Measurements from ENCODE around the gene PIP5K1A.

DNA sequence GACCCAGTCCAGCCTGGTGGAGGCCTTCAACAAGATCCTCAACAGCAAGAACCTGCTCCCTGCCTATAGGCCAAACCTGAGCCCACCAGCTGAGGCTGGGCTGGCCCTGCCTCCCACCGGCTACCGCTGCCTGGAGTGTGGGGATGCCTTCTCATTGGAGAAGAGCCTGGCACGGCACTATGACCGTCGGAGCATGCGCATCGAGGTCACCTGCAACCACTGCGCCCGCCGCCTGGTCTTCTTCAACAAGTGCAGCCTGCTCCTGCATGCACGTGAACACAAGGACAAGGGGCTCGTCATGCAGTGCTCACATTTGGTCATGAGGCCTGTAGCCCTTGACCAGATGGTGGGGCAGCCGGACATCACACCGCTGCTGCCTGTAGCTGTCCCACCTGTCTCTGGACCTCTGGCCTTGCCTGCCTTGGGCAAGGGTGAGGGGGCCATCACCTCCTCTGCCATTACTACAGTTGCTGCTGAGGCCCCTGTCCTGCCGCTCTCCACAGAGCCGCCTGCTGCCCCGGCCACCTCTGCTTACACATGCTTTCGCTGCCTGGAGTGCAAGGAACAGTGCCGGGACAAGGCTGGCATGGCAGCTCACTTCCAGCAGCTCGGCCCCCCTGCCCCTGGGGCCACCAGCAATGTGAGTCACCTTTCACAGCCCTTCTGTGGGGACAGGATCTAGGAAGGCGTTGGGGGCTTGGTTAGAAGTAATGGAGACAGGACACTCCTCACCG lies 89.6 kb downstream of the PIP5K1A start:
- TF ChIP-seq, protein P1, sequence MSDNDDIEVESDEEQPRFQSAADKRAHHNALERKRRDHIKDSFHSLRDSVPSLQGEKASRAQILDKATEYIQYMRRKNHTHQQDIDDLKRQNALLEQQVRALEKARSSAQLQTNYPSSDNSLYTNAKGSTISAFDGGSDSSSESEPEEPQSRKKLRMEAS (IDR thresholded peaks at IDR 0.05; ENCODE audit: low read depth): no peak
- TF ChIP-seq, protein P2, sequence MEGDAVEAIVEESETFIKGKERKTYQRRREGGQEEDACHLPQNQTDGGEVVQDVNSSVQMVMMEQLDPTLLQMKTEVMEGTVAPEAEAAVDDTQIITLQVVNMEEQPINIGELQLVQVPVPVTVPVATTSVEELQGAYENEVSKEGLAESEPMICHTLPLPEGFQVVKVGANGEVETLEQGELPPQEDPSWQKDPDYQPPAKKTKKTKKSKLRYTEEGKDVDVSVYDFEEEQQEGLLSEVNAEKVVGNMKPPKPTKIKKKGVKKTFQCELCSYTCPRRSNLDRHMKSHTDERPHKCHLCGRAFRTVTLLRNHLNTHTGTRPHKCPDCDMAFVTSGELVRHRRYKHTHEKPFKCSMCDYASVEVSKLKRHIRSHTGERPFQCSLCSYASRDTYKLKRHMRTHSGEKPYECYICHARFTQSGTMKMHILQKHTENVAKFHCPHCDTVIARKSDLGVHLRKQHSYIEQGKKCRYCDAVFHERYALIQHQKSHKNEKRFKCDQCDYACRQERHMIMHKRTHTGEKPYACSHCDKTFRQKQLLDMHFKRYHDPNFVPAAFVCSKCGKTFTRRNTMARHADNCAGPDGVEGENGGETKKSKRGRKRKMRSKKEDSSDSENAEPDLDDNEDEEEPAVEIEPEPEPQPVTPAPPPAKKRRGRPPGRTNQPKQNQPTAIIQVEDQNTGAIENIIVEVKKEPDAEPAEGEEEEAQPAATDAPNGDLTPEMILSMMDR (IDR thresholded peaks at IDR 0.05): no peak
- no peak for TF ChIP-seq FOXM1 (IDR thresholded peaks at IDR 0.05; ENCODE audit: low read depth)
- no peak for TF ChIP-seq NRF1 (IDR thresholded peaks at IDR 0.05; ENCODE audit: low read depth, low read length)
- TF ChIP-seq RAD21 (IDR thresholded peaks at IDR 0.05; ENCODE audit: low read length): no peak
- no peak for TF ChIP-seq TAF1 (IDR thresholded peaks at IDR 0.05; ENCODE audit: borderline replicate concordance, low read depth, low read length)
- TF ChIP-seq, protein P3, sequence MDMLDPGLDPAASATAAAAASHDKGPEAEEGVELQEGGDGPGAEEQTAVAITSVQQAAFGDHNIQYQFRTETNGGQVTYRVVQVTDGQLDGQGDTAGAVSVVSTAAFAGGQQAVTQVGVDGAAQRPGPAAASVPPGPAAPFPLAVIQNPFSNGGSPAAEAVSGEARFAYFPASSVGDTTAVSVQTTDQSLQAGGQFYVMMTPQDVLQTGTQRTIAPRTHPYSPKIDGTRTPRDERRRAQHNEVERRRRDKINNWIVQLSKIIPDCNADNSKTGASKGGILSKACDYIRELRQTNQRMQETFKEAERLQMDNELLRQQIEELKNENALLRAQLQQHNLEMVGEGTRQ (IDR thresholded peaks at IDR 0.05; ENCODE audit: borderline replicate concordance, low read depth, low read length): no peak
- TF ChIP-seq EZH2phosphoT487 (IDR thresholded peaks at IDR 0.05; ENCODE audit: borderline replicate concordance, low read depth): no peak
- no peak for TF ChIP-seq EP300 (IDR thresholded peaks at IDR 0.05; ENCODE audit: borderline replicate concordance in 1 of 2, low read depth in 1 of 2, low read length in 1 of 2)
- no peak for TF ChIP-seq ELF1 (IDR thresholded peaks at IDR 0.05)
- no peak for TF ChIP-seq RFX5 (IDR thresholded peaks at IDR 0.05; ENCODE audit: low read length)

Data from SK-N-SH (cell line).